Ovary (tissue), 3 donors: ENCODE data around the gene INPP4A.

Source experiments
- CTCF ChIP-seq, 3 donors: fragments of 450-650 bp in 2 of 3; fragments of 200-600 bp in 1 of 3; IDR thresholded peaks; one replicate each; pipeline versions ENCODE4 v1.5.1 to v1.8.0; 2016 to 2022; ENCODE audit warnings: antibody characterized with exemption in 3 of 3, mild to moderate bottlenecking in 1 of 3
- EP300 ChIP-seq: sonication (generic); formaldehyde crosslinking; IDR thresholded peaks from one replicate; pipeline ENCODE4 v1.6.1; 2017; ENCODE audit warnings: antibody characterized with exemption
- donor health status: DM: no; HTN: no; CAD: no.

GRCh38 chr2:98589489-98589888, 144.8 kb downstream of the INPP4A start:
- TF ChIP-seq CTCF (IDR thresholded peaks at IDR 0.05) (no peak), EP300 (no peak)
